Measurements from ENCODE around the gene DAPK1.

Gene DAPK1

GRCh38 chr9:87497604-87498045, at the start of gene DAPK1:
Gene DAPK1 (plus strand): TSS chr9:87497867. CDS start chr9:87499078, 1,211 bp downstream.
- no peak for DNase-seq

- DNase-seq = no peak
These were observed 46.5 kb upstream of the DAPK1 start for GRCh38 chr9:87451149-87451548.

- no peak for DNase-seq
These were observed 42.3 kb upstream of the DAPK1 start for GRCh38 chr9:87455407-87455806.

- no peak for DNase-seq
These were observed 36.4 kb upstream of the DAPK1 start for GRCh38 chr9:87461256-87461655.

- no peak for DNase-seq
These were observed 33.3 kb upstream of the DAPK1 start for GRCh38 chr9:87464110-87464991.

- DNase-seq = no peak
These were observed 32.7 kb upstream of the DAPK1 start for GRCh38 chr9:87464992-87465378.

GRCh38 chr9:87465816-87466215, 31.9 kb upstream of the DAPK1 start:
- no peak for DNase-seq

- DNase-seq = no peak
These were observed 30.5 kb upstream of the DAPK1 start for GRCh38 chr9:87467187-87467586.

GRCh38 chr9:87469793-87470465, 27.7 kb upstream of the DAPK1 start:
- DNase-seq = no peak

GRCh38 chr9:87471746-87472145, 25.9 kb upstream of the DAPK1 start:
- DNase-seq = no peak

GRCh38 chr9:87475463-87475862, 22.2 kb upstream of the DAPK1 start:
- DNase-seq = no peak

- DNase-seq = no peak
These were observed 19.3 kb upstream of the DAPK1 start for GRCh38 chr9:87478226-87478992.

GRCh38 chr9:87479801-87480201, 17.9 kb upstream of the DAPK1 start:
- DNase-seq = no peak

- DNase-seq = no peak
These were observed 15.5 kb upstream of the DAPK1 start for GRCh38 chr9:87481890-87482855.

GRCh38 chr9:87490225-87490624, 7.4 kb upstream of the DAPK1 start:
- no peak for DNase-seq

- DNase-seq = no peak
These were observed 6.8 kb upstream of the DAPK1 start for GRCh38 chr9:87490907-87491306.

GRCh38 chr9:87491523-87491922, 6.1 kb upstream of the DAPK1 start:
- no peak for DNase-seq

GRCh38 chr9:87492642-87493041, 5.0 kb upstream of the DAPK1 start:
- DNase-seq = no peak

GRCh38 chr9:87494970-87495471, 2.6 kb upstream of the DAPK1 start:
- DNase-seq = no peak

GRCh38 chr9:87497080-87497603, 525 bp upstream of the DAPK1 start:
- no peak for DNase-seq

GRCh38 chr9:87498046-87498810, 561 bp downstream of the DAPK1 start:
- DNase-seq = no peak

Measured in activated CD8-positive, alpha-beta memory T cell treated with anti-CD3 and anti-CD28 coated beads, Interleukin-2, amount 50 U/mL, for 4 hours (primary cell).